GM19035 (cell line): ENCODE results near the gene HKDC1.
"Not testable (repeated sequence)": the region's sequence is repeated elsewhere in the genome, so short reads cannot be mapped to it uniquely, and the experiment has no call there.

Experiments used
- ATAC-seq: cut with Tn5 transposase; IDR thresholded peaks from one replicate; pipeline ENCODE4 v1.9.1; 2021; ENCODE audit not compliant: unreplicated experiment

The HKDC1 gene

DNA sequence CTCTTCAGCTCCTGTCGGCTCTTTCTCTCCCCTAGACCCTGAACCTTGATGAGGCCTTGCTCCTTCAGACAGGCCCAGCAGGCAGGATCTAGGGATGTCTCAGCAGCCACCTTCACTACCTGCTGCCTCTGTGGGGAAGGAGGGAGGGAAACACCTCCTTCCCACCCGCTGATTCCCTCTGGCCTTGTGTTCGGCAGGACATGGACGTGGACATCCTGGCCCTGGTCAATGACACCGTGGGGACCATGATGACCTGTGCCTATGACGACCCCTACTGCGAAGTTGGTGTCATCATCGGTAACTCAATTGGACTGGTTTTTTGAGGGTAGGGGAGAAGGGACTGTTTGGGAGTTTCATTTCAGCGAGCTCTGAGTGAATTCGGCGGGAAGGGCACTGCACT lies 20.3 kb downstream of the HKDC1 start:
- no peak for ATAC-seq

DNA sequence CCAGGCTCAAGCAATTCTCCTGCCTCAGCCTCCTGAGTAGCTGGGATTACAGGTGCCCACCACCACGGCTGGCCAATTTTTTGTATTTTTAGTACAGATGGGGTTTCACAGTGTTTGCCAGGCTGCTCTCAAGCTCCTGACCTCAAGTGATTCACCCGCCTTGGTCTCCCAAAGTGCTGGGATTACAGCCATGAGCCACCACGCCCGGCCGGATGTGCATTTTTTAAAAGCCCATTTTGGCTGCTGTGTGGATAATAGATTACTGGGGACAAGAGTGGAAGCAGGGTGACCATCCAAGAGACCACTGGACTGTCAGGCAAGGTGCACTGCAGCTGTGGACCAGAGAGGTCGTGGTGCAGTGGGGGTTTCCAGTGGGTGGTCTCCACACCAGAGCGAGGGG lies 21.4 kb downstream of the HKDC1 start:
- no peak for ATAC-seq

DNA sequence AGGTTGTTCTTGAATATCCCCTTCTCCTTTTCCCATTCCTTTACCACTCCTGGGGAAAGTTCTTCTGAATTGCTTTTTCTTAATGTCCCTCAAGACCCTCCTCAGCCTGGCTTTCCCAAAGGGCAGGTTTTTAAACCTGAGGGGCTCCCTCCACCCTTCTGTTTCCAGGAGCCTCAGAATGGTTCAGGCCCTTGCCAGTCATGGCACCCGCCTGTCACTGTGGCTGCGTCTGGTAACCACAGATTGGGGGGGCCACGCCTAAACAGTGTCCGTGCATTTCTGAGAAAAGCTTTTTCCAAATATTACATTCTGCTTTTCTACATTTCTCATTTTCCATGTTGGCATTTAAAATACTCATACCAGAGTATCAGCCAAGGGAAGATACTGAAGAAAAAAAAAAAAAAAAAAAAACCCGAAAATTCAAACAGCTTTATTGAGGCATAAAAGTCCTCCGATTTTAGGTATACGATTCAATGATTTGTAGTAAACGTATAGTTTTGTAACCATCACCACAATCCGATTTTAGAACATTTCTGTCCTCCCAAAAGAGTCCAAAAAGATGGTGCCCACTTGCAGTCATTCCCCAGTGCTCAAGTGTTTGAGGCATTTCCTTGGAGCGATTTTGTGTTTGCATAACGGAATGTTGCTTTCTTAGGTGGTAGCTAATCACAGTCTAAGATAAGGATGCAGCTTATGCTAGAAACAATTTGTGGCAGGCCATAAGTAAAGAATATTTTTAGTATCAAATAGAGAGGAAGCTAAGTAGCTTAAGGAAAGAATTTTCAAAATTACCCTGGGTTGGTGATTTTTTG lies 22.1 kb downstream of the HKDC1 start:
- ATAC-seq: no peak

DNA sequence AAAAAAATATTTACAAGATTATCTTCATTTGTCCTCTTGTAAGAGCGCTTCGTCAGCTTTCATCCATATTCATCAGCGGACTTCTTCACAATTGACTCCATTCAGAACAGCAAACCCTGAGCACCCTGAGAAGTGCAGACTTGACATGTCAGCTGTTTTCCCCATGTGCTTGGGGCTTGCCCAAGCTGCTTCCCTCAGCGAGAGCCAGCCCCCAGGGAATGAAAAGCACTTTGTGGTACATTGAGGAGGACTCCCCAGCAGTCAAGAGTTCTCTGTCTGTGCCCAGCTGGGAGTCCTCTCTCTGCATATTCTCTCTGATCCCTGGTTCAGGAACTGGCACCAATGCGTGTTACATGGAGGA lies 22.7 kb downstream of the HKDC1 start:
- no peak for ATAC-seq

DNA sequence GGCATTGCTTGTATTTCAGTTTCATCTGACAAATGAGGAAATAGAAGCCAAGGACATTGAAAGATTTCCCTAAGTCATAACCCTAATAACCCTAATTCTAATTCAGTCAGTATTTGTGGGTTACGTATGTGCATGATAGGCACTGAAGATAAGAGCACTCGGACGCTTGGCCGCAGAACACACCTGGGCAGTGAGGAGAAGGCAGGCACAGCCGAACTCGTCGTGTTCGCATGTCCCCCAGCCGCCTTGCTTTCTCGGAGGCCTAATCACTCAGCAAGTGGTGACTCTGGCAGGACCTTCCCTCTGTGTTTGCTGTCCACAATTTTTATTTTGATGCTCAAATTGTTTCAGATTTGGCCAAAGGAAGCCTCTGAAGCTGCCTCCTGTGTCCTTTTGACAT lies 23.7 kb downstream of the HKDC1 start:
- no peak for ATAC-seq

DNA sequence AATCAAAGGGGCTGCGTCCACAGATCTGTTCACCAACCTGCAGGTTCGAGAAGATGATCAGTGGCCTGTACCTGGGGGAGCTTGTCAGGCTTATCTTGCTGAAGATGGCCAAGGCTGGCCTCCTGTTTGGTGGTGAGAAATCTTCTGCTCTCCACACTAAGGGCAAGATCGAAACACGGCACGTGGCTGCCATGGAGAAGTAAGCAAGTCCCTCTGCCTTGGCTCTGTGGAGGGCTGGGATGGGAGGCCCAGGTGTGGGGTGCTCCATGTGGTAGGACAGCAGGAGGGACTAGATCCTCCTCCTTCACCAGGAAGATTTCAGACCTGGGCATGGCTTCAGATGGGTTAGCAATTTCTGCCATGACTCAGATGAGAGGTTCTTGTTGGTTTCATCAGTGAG lies 25.9 kb downstream of the HKDC1 start:
- ATAC-seq: no peak

DNA sequence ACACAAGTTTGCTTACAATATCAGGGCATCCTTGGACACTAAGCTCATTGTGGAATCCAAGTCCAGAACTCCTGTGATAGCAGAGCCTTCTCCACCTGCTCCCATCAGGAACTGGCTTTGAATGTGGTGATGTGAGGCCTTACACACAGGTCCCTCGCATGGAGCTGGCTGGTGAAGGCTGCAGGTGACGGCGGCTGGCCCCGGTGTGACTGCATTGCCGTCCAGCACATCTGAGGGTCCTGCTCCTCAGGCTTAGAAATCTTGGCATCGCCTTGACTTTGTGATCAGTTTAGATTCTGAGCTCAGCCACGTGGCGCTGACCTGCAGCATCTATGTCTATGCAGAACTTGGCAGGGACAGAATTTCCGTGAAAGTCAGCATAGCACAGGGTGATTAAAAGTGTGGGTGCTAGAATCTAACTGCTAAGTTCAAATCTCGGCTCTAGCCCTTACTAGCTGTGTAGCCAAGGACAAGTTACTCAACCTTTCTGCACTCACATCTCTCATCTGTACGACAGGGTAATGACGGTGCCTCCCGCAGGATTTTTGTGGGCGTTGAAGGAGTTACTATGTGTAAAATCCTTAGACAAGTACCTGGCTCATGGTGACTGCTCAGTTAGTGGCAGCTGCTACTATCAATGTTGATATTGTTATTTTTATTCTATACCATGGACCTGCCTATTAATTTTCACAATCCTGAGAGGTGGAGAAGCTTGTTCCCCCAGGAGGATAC lies 26.6 kb downstream of the HKDC1 start:
- ATAC-seq: no peak

DNA sequence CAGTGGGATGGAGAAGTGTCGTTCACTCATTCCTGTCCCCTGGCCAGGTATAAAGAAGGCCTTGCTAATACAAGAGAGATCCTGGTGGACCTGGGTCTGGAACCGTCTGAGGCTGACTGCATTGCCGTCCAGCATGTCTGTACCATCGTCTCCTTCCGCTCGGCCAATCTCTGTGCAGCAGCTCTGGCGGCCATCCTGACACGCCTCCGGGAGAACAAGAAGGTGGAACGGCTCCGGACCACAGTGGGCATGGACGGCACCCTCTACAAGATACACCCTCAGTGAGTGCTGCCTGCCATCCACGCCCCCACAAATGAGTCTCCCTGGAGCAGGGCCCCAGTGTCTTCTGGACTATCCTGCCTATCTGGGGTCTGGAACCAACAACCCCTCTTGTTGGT lies 27.2 kb downstream of the HKDC1 start:
- no peak for ATAC-seq

DNA sequence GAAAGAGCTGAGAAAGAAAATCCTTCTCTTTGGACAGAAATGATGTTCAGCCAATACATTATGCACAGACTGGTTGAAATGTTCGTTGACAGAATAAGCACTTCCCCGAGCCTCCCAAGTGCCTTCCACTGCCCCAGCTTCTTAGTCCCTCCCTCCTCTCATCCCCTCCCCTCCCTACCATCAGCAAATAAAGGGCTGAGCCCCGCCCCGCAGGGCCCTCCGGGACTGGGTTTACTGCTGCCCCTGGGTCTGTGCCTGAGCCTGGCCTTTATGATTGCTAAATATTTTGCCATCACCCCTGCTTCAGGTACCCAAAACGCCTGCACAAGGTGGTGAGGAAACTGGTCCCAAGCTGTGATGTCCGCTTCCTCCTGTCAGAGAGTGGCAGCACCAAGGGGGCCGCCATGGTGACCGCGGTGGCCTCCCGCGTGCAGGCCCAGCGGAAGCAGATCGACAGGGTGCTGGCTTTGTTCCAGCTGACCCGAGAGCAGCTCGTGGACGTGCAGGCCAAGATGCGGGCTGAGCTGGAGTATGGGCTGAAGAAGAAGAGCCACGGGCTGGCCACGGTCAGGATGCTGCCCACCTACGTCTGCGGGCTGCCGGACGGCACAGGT lies 28.1 kb downstream of the HKDC1 start:
- ATAC-seq: no peak

DNA sequence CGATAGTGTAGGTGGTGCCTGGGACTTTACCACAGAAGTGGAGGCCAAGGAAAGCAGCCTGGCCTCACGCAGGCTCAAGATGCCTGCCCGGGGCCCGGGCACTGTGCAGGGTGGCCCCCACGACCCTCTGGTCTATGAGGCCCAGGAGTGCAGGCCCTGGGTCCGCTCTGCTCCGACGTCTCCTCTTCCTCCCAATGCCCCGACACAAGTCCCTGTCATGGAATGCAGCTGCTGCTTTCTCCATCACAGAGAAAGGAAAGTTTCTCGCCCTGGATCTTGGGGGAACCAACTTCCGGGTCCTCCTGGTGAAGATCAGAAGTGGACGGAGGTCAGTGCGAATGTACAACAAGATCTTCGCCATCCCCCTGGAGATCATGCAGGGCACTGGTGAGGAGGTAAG lies 29.9 kb downstream of the HKDC1 start:
- no peak for ATAC-seq

DNA sequence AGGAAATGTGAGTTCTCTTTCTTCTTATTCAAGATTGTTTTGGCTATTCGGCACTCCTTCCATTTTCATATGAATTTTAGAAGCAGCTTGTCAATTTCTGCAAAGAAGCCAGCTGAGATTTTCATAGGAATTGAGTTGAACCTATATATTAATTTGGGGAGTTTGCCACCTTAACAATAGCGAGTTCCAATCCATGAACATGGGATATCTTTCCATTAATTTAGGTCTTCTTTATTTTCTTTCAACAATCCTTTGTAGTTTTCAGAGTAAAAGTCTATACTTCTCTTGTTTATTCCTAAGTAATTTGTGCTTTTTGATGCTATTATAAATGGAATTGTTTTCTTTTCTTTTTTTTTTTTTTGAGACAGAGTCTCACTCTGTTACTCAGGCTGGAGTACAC lies 31.3 kb downstream of the HKDC1 start:
- not testable (repeated sequence) for ATAC-seq

DNA sequence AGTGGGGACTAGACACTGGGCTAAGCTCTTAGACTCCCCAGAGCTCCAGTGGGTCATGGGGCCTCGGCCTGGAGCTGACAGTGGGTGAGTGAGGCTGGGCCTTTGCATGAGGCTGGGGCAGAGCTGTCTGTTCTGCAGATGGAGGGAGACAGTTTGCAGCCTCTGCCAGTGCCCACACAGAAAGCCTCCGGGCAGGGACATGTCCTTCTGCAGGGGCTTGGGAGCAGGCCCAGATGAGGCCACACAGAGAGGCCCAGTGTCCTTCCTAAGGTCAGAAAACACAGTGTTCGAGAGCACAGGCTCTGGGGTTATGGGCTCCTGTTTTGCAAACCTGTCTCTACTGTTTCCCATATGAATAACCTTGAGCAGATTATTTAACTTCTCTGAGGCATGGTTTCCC lies 33.0 kb downstream of the HKDC1 start:
- no peak for ATAC-seq

DNA sequence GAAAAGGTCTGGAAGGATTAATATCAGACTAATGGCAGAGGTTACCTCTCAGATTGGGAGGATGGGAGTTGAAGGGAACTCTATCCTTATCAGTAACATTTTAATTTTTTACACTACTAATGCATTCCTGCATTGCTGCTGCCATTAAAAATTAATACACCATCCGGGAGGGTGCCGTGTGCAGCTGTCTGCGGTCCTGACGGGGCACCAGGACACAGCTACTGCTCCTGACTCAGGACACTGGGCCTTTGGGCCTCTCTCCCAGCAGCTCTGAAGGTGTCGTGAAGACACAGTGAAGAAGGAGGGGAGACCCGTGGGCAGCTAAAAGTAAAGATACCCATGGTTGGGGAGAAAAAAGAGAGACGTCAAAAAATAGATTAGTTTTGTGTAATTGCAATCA lies 34.7 kb downstream of the HKDC1 start:
- ATAC-seq: no peak

DNA sequence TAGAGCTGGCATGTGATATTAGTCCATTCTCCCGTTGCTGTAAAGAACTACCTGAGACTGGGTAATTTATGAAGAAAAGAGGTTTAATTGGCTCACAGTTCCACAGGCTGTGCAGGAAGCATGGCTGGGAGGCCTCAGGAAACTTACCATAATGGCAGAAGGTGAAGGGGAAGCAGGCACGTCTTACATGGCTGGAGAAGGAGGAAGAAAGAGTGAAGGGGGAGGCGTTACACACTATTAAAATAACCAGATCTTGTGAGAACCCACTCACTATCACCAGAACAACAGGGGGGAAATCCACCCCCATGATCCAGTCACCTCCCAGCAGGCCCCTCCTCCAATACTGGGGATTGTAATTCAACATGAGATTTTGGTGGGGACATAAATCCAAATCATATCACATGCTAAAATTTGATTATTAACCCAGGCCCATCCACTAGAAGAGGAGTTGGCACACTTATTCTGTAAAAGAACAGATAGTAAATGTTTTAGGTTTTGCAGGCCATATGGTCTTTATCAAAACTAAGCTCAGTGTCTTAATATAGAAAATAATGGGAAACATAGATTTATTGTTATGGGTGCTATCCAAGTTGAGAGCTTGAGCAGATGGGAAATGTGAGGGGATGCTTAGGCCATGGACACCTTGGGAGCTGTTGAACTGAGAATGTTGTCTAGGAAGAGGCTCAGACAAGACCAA lies 39.6 kb downstream of the HKDC1 start:
- no peak for ATAC-seq

DNA sequence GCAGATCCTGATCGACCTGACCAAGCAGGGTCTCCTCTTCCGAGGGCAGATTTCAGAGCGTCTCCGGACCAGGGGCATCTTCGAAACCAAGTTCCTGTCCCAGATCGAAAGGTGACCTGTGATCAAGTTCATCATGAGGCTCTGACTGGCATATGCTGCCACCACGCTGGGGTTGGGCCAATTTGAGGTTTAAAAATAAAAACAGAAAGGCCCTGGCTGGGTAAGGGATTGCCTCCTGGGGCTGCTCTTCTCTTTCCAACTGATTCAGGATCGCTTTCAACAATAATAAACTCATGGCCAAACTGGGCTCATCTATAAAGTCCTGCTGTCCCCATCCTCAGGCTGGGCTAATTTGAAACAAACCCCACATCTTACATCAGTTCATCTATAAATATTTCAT lies 41.1 kb downstream of the HKDC1 start:
- no peak for ATAC-seq

DNA sequence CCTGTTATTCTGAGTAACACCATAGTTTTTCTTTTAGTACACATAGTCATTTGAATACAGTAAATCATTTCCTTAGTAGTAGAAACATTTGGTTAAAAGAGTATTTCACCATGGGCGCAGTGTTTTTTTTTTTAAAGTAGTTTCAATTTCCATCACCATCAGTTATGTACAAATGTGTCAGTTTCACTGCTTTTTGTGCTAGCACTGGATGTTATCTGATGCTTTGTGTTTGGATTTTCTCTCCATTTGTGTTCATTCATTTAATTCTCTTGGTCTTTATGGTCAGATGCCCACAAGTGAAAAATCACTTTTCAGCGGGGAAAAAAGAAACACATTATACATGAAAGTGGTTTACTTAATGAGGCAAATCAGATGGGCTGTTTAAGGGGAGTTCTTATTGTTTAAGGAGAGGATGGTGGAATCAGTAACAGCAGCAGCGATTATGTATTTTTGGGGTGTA lies 42.2 kb downstream of the HKDC1 start:
- no peak for ATAC-seq

DNA sequence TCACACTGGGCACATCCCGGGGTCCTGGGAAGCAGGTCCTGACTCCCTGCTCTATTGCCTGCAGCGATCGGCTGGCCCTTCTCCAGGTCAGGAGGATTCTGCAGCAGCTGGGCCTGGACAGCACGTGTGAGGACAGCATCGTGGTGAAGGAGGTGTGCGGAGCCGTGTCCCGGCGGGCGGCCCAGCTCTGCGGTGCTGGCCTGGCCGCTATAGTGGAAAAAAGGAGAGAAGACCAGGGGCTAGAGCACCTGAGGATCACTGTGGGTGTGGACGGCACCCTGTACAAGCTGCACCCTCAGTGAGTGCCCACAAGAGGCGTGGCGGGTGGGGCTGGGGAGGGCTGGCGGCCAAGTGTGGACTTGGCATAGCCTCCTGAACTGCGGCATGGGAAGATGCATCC lies 45.4 kb downstream of the HKDC1 start:
- ATAC-seq: no peak

DNA sequence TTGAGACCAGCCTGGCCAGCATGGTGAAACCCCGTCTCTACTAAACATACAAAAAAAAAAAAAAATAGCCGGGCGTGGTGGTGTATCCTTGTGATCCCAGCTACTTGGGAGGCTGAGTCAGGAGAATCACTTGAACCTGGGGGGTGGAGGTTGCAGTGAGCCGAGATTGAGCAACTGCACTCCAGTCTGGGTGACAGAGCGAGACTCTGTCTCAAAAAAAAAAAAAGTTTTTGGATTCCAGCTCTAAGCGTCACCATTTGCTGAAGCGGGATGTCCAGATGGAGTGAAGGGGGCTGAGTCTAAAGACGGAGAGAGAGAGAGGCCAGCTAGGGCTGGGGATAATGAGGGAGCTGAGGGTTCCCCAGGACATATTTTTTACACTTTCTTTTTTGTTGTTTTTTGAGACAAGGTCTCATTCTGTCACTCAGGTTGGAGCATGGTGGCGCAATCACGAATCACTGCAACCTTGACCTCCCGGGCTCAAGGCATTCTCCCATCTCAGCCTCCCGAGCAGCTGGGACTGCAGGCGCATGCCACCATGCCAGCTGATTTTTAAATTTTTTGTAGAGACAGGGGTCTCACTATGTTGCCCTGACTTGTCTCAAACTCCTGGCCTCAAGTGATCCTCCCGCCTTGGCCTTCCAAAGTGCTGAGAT lies 48.8 kb downstream of the HKDC1 start:
- ATAC-seq: no peak

DNA sequence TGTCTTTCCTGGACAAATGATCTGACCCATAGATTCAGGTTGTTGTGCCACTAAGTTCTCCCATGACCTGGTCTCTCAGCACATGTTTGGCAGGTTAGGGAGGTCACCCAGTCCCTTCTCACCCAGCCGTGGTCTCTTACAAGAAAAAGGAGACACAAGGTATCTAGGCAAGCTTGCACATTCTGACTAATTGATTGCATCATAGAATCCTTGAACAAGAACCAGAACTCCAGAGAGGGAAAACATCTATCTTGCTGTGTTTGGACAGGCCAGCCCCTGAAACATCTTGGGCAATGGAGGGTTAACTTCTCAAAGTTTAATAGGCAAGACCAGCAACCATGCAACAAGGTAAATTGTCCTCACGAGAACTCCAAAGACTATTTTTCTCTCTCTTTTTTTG lies 49.6 kb downstream of the HKDC1 start:
- no peak for ATAC-seq

DNA sequence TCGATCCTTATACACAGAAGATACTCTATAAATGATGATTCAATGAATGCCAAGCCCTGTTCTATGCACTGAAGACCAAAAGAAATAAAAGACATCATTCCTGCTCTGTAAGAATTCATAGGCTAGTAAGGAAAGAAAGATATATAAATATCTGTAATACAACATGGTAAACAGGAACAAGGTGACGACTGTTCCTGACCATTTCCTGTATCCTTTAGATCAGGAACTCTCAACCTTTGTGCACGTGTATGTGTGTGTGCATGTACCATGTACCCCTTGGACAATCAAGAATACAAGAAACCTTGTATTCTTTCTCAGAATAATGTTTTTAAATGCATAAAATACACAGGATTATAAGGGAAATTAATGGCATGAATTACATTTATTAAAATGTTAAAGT lies 50.9 kb downstream of the HKDC1 start:
- ATAC-seq: no peak

DNA sequence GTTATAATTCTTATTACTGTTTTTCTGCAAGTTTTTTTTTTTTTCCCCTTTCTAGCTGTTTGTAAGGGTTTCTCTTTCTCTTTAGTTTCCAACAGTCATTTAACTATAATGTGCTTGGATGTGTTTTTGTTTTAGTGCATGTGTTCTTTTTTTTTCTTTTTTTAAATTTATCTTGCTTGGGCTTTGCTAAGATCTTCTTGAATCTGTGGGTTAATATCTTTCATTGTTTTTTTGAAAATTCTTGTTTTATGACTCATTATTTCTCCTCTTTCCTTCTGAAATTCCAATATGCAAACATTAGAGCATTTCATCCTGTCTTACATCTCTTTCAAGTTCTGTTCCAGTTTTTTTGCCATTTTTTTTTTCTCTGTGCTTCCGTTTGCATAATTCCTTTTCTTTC lies 52.5 kb downstream of the HKDC1 start:
- ATAC-seq: no peak
